Subcutaneous adipose tissue (tissue), 4 donors: ENCODE data around the gene G6PC3. TPM values are rescaled to one million over a fixed set of nuclear protein-coding genes. Genes with fewer than 3 reads are reported as not detected.

Experiments used
- total RNA-seq, 4 donors: library from RNA; depleted of rRNA; stranded (reverse); fragments of >200 nt; gene quantifications; one replicate each; pipeline ENCODE4 v1.1.0, GENCODE V29; 2016
- TF ChIP-seq, protein P1 (sequence below): fragments of 450-650 bp; IDR thresholded peaks from one replicate; pipeline ENCODE4 v1.5.1; 2016; ENCODE audit warnings: low read depth, mild to moderate bottlenecking, control low read depth, antibody characterized with exemption, moderate library complexity

The G6PC3 gene
- total RNA-seq, 4 donors from 2014 or later: 30.6 to 39.9 (median 35.7) TPM

- TF ChIP-seq, protein P1, sequence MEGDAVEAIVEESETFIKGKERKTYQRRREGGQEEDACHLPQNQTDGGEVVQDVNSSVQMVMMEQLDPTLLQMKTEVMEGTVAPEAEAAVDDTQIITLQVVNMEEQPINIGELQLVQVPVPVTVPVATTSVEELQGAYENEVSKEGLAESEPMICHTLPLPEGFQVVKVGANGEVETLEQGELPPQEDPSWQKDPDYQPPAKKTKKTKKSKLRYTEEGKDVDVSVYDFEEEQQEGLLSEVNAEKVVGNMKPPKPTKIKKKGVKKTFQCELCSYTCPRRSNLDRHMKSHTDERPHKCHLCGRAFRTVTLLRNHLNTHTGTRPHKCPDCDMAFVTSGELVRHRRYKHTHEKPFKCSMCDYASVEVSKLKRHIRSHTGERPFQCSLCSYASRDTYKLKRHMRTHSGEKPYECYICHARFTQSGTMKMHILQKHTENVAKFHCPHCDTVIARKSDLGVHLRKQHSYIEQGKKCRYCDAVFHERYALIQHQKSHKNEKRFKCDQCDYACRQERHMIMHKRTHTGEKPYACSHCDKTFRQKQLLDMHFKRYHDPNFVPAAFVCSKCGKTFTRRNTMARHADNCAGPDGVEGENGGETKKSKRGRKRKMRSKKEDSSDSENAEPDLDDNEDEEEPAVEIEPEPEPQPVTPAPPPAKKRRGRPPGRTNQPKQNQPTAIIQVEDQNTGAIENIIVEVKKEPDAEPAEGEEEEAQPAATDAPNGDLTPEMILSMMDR: no peak
These were observed 4.8 kb upstream of the G6PC3 start for GRCh38 chr17:44065668-44066203.

- TF ChIP-seq, protein P1: no peak
These were observed 4.2 kb upstream of the G6PC3 start, which contains the start of gene LSM12 for GRCh38 chr17:44066204-44066930. TSS of gene LSM12 (minus strand) at chr17:44066671. CDS start at chr17:44066587, 84 bp downstream.

GRCh38 chr17:44067545-44067940 is 3.0 kb upstream of the G6PC3 start:
- TF ChIP-seq, protein P1: no peak

DNA sequence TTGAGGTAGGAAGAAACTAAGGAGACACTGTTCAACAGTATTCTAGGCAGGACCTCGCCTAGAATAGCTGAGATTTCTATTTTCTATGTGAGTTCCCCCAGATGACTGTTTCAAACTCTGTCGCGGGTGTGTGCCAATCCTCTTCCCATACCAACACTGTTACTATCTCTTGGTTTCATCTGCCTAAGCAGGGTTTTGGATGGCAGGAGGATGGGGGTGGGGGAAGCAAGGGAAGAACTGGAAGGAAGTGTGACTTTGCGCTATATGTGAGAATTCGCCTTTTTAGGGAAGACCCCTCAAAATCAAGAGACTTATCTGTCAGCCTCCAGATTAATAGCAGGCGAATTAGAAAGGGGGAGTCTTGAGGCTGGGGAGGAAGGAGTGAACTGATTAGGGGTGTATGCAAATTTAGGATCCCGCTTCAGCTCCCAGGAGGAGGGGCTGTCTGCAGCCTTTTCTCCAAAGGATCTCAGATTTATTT is 521 bp upstream of the G6PC3 start:
- TF ChIP-seq, protein P1: no peak

DNA sequence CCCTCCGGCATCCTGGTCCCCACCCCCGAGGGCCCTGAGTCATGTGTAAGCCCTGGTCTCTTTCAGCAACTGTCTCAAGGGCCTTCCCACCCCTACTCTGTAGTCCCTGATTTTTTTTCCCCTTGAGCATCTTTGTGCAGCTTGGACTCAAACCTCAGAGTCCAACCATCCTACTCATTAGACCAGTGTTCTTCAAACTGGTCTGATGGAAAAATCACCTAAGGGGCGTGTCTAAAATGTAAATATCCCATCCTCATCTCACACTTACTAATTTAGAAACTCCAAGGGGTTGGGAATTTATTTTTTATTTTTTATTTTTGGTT is 624 bp downstream of the G6PC3 start:
- TF ChIP-seq, protein P1: no peak

DNA sequence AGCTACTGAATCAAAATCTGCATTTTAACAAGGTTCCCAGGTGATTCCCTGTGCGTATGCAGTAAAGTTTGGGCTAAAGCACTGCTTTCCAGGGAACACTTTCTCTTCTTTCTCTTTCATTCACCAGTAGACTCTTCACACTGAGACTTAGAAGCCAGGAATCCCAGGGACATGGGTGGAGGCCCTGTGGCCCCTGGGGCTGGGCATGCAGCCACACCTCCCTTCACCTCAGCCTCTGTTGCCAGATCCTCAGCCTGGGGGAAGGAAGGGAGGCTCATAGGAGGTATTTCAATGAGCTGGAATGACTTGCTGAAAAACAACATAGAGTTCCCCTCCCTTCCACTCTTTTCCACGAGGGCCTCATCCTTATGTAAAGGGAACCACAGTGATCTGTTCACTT is 1.2 kb downstream of the G6PC3 start:
- TF ChIP-seq, protein P1: no peak

GRCh38 chr17:44074231-44074910 is 3.8 kb downstream of the G6PC3 start:
- TF ChIP-seq, protein P1: no peak
